CD4-positive, alpha-beta T cell (primary cell): ENCODE data around the gene CRELD1. TPM values are rescaled to one million over a fixed set of nuclear protein-coding genes. Genes with fewer than 3 reads are reported as not detected.

Experiments
- ATAC-seq: fragments of 200-7000 bp; cut with Tn5 transposase; one replicate; pipeline ENCODE4 v1.10.0; 2022; ENCODE audit warnings: mild to moderate bottlenecking; ENCODE audit not compliant: poor library complexity
- CTCF ChIA-PET: fragments of 350-600 bp; sonication (Branson Sonifier 250); formaldehyde crosslinking; loops from one replicate; lab custom pipeline; 2021; ENCODE audit warnings: antibody characterized with exemption, inconsistent platforms; lab: Charles Lee
- POLR2A ChIA-PET: fragments of 350-600 bp; sonication (Branson Sonifier 250); formaldehyde crosslinking; loops from one replicate; lab custom pipeline; 2021; ENCODE audit warnings: antibody characterized with exemption, inconsistent platforms; lab: Charles Lee
- DNase-seq, 14 experiments: peaks; one replicate each; pipeline ENCODE4 v3.0.0-alpha.2; 2013 to 2020; ENCODE audit warnings: mixed read lengths in 2 of 14
- H3K27ac ChIP-seq, 2 donors: one replicate each; pipeline versions ENCODE4 v1.5.1 to v1.7.0; 2013; ENCODE audit warnings: low read length in 2 of 2, low read depth in 1 of 2, mild to moderate bottlenecking in 1 of 2
- H3K27me3 ChIP-seq, 2 experiments: 1 replicate in 1 of 2; 2 replicates in 1 of 2; pipeline versions ENCODE4 v1.6.1 to v1.7.0; 2013; ENCODE audit warnings: low read length in 2 of 2, control low read depth in 1 of 2, mild to moderate bottlenecking in 1 of 2, moderate library complexity in 1 of 2; ENCODE audit not compliant: insufficient read depth in 2 of 2, control insufficient read depth in 1 of 2
- H3K36me3 ChIP-seq: one replicate; pipeline ENCODE4 v1.6.1; 2013; ENCODE audit warnings: low read length, control low read depth; ENCODE audit not compliant: insufficient read depth
- H3K4me1 ChIP-seq: one replicate; pipeline ENCODE4 v1.6.1; 2013; ENCODE audit warnings: low read length, control low read depth; ENCODE audit not compliant: insufficient read depth
- H3K4me3 ChIP-seq: one replicate; pipeline ENCODE4 v1.5.1; 2013; ENCODE audit warnings: mild to moderate bottlenecking, low read length, moderate library complexity
- H3K9me3 ChIP-seq, 2 experiments: 1 replicate in 1 of 2; 2 replicates in 1 of 2; pipeline versions ENCODE4 v1.6.1 to v1.7.0; 2013; ENCODE audit warnings: low read length in 2 of 2, mild to moderate bottlenecking in 2 of 2, control low read depth in 1 of 2, moderate library complexity in 1 of 2; ENCODE audit not compliant: control insufficient read depth in 1 of 2, insufficient read depth in 1 of 2
- H3K27ac Mint-ChIP-seq: one replicate; pipeline ENCODE4 v1.8.0; 2020; ENCODE audit warnings: mixed read lengths
- H3K27me3 Mint-ChIP-seq: one replicate; pipeline ENCODE4 v1.8.0; 2021; ENCODE audit warnings: mixed read lengths
- H3K36me3 Mint-ChIP-seq: one replicate; pipeline ENCODE4 v1.8.0; 2021; ENCODE audit warnings: low read depth, mixed read lengths
- H3K4me1 Mint-ChIP-seq: one replicate; pipeline ENCODE4 v1.8.0; 2021; ENCODE audit warnings: low read depth, mixed read lengths
- H3K4me3 Mint-ChIP-seq: one replicate; pipeline ENCODE4 v1.8.0; 2020; ENCODE audit warnings: mild to moderate bottlenecking, mixed read lengths
- H3K9me3 Mint-ChIP-seq: one replicate; pipeline ENCODE4 v1.8.0; 2020; ENCODE audit warnings: mixed read lengths
- CTCF ChIP-seq: fragments of 200-600 bp; IDR thresholded peaks from one replicate; pipeline ENCODE4 v1.8.0; 2022; ENCODE audit warnings: antibody characterized with exemption, mild to moderate bottlenecking
- intact Hi-C, 2 experiments: fragments of 100-400 bp; cut with DNase I in 1 of 2; cut with micrococcal nuclease in 1 of 2; formaldehyde crosslinking; loops; one replicate each; pipeline versions ENCODE4 v1.15.1 to v1.9.0; 2023 to 2025; cut with DNase I, micrococcal nuclease
- total RNA-seq, 174 experiments: library from RNA in 2 of 174; stranded (reverse) in 2 of 174; gene quantifications; one replicate each; pipeline ENCODE4 v1.2.3 and lab custom pipeline; 2021 to 2026

CRELD1 gene
- total RNA-seq, 2 experiments from 2014 or later: 10.7 to 12.4 TPM

- Mint-ChIP-seq H3K4me3 (no peak overlapping the region), H3K36me3 (peaks cover 76% of the 10 kb centered on the region), H3K27ac (no peak overlapping the region), H3K9me3 (no peaks in the 10 kb centered on the region), H3K27me3 (no peaks in the 10 kb centered on the region), H3K4me1 (no peaks in the 10 kb centered on the region)
- intact Hi-C loops: no loop called here
- peaks cover 64% of the 10 kb centered on the region for H3K36me3 ChIP-seq
- POLR2A ChIA-PET: interaction anchor here (0.7 kb wide), 1 partner anchor 37 kb away, joined by 3 read pairs; no protein-coding TSS in a partner anchor
- CTCF ChIA-PET: no interaction called here
- ATAC-seq (no peak), DNase-seq (no peak)
- H3K9me3 ChIP-seq: no peaks in the 10 kb centered on the region
- H3K27ac ChIP-seq: no peak overlapping the region
- H3K27me3 ChIP-seq: no peaks in the 10 kb centered on the region
- no peaks in the 10 kb centered on the region for H3K4me1 ChIP-seq
- no peak for TF ChIP-seq CTCF
- H3K4me3 ChIP-seq: no peak overlapping the region
Observed at GRCh38 chr3:9969632-9970019, 36.0 kb downstream of the CRELD1 start.

- CTCF ChIA-PET: no interaction called here
- DNase-seq (no peak), ATAC-seq (no peak)
- Mint-ChIP-seq H3K36me3 (peaks cover 78% of the 10 kb centered on the region), H3K4me3 (no peak overlapping the region), H3K27me3 (no peaks in the 10 kb centered on the region), H3K4me1 (no peaks in the 10 kb centered on the region), H3K27ac (no peak overlapping the region), H3K9me3 (no peaks in the 10 kb centered on the region)
- H3K4me1 ChIP-seq: no peaks in the 10 kb centered on the region
- POLR2A ChIA-PET: interaction anchor here (0.7 kb wide), 1 partner anchor 38 kb away, joined by 3 read pairs; no protein-coding TSS in a partner anchor
- no peaks in the 10 kb centered on the region for H3K27me3 ChIP-seq
- no peaks in the 10 kb centered on the region for H3K9me3 ChIP-seq
- intact Hi-C loops: no loop called here
- peaks cover 67% of the 10 kb centered on the region for H3K36me3 ChIP-seq
- H3K27ac ChIP-seq: no peak overlapping the region
- no peak overlapping the region for H3K4me3 ChIP-seq
- TF ChIP-seq CTCF: no peak
Observed at GRCh38 chr3:9970020-9970652, 36.5 kb downstream of the CRELD1 start.

- Histone ChIP-seq H3K9me3 (no peaks in the 10 kb centered on the region), H3K27ac (no peak overlapping the region), H3K27me3 (no peaks in the 10 kb centered on the region), H3K4me1 (no peaks in the 10 kb centered on the region), H3K36me3 (peaks cover 76% of the 10 kb centered on the region), H3K4me3 (no peak overlapping the region)
- Mint-ChIP-seq H3K27ac (no peak overlapping the region), H3K36me3 (peaks cover 72% of the 10 kb centered on the region), H3K9me3 (no peaks in the 10 kb centered on the region), H3K4me3 (no peak overlapping the region), H3K27me3 (no peaks in the 10 kb centered on the region), H3K4me1 (peaks cover 14% of the 10 kb centered on the region)
- DNase-seq (peak in 2 of 14 experiments; percentile 51 to 65), ATAC-seq (no peak)
- no peak for TF ChIP-seq CTCF
- intact Hi-C loops: no loop called here
- ChIA-PET CTCF (interaction anchor here (0.6 kb wide), 1 partner anchor 1746 kb away, joined by 3 read pairs; no protein-coding TSS in a partner anchor), POLR2A (interaction anchor here (1.2 to 2.4 kb wide), 3 partner anchors 10 to 44 kb away, joined by 3 to 13 read pairs (median 5); partner anchors contain the start of genes CRELD1 and EMC3)
Observed at GRCh38 chr3:9976721-9977709, 43.4 kb downstream of the CRELD1 start.
